SK-N-MC (cell line): ENCODE data around the gene DNAH8.

Experiments
- DNase-seq: peaks from one replicate; pipeline ENCODE4 v3.0.0-alpha.2; 2011; ENCODE audit warnings: low read depth, low spot score
- H3K27ac ChIP-seq: fragments of 200-600 bp; sonication (generic); 2 replicates; pipeline ENCODE4 v1.5.1; 2016; ENCODE audit warnings: mixed run types
- H3K36me3 ChIP-seq: fragments of 200-600 bp; sonication (generic); 2 replicates; pipeline ENCODE4 v1.6.1; 2017; ENCODE audit warnings: antibody characterized with exemption, low read length, mixed read lengths; ENCODE audit not compliant: insufficient read depth
- H3K4me3 ChIP-seq: fragments of 200-600 bp; sonication (generic); 2 replicates; pipeline ENCODE4 v1.5.1; 2016
- H3K9ac ChIP-seq: fragments of 200-600 bp; sonication (generic); 2 replicates; pipeline ENCODE4 v1.8.0; 2017; ENCODE audit warnings: mixed run types, mixed read lengths; ENCODE audit not compliant: insufficient read length
- H3K9me3 ChIP-seq: fragments of 200-600 bp; sonication (generic); 2 replicates; pipeline ENCODE4 v1.6.1; 2017; ENCODE audit warnings: low read depth, mild to moderate bottlenecking, antibody characterized with exemption, low read length, moderate library complexity, mixed read lengths
- EZH2 ChIP-seq: fragments of 200-600 bp; sonication (generic); IDR thresholded peaks from one replicate; pipeline ENCODE4 v1.6.1; 2017; ENCODE audit warnings: antibody characterized with exemption
- FOXP2 ChIP-seq: optimal IDR thresholded peaks from 2 replicates; pipeline ENCODE3; 2011; ENCODE audit warnings: mild to moderate bottlenecking, moderate library complexity; ENCODE audit not compliant: insufficient read depth; ENCODE audit errors: extremely low read length, control extremely low read depth
- POLR2AphosphoS5 ChIP-seq: IDR thresholded peaks from 2 replicates; pipeline ENCODE4 v1.6.1; 2012; ENCODE audit warnings: mild to moderate bottlenecking, low read depth, low read length, borderline replicate concordance

DNAH8 gene

GRCh38 chr6:38818691-38819090 is 103.6 kb downstream of the DNAH8 start:
- no peak overlapping the region for H3K9ac ChIP-seq
- no peaks in the 10 kb centered on the region for H3K9me3 ChIP-seq
- no peak for DNase-seq
- no peaks in the 10 kb centered on the region for H3K36me3 ChIP-seq
- H3K4me3 ChIP-seq: no peak overlapping the region
- H3K27ac ChIP-seq: no peak overlapping the region
- TF ChIP-seq EZH2: no peak
- TF ChIP-seq FOXP2: no peak
- no peak for TF ChIP-seq POLR2AphosphoS5

GRCh38 chr6:38822963-38823362 is 107.9 kb downstream of the DNAH8 start:
- Histone ChIP-seq H3K9me3 (no peaks in the 10 kb centered on the region), H3K27ac (no peak overlapping the region), H3K36me3 (no peaks in the 10 kb centered on the region), H3K4me3 (no peak overlapping the region), H3K9ac (no peak overlapping the region)
- DNase-seq: no peak
- no peak for TF ChIP-seq FOXP2
- no peak for TF ChIP-seq POLR2AphosphoS5
- TF ChIP-seq EZH2: no peak

GRCh38 chr6:38824243-38824894 is 109.3 kb downstream of the DNAH8 start:
- Histone ChIP-seq H3K9ac (no peak overlapping the region), H3K4me3 (no peak overlapping the region), H3K27ac (no peak overlapping the region), H3K36me3 (no peaks in the 10 kb centered on the region), H3K9me3 (no peaks in the 10 kb centered on the region)
- no peak for DNase-seq
- no peak for TF ChIP-seq POLR2AphosphoS5
- TF ChIP-seq FOXP2: no peak
- TF ChIP-seq EZH2: no peak

- Histone ChIP-seq H3K9me3 (no peaks in the 10 kb centered on the region), H3K9ac (no peak overlapping the region)
These were observed 111.9 kb downstream of the DNAH8 start for GRCh38 chr6:38827024-38827423.

GRCh38 chr6:38831865-38832264 is 116.8 kb downstream of the DNAH8 start:
- Histone ChIP-seq H3K36me3 (no peaks in the 10 kb centered on the region), H3K4me3 (no peak overlapping the region), H3K9ac (no peak overlapping the region), H3K9me3 (no peaks in the 10 kb centered on the region), H3K27ac (no peak overlapping the region)
- DNase-seq: no peak
- TF ChIP-seq POLR2AphosphoS5 (no peak), FOXP2 (no peak), EZH2 (no peak)

More at GRCh38 chr6:38827024-38827423, 111.9 kb downstream of the DNAH8 start:
- H3K4me3 ChIP-seq: no peak overlapping the region
- no peak overlapping the region for H3K27ac ChIP-seq
- TF ChIP-seq POLR2AphosphoS5: no peak
- no peak for TF ChIP-seq EZH2
- no peak for TF ChIP-seq FOXP2
- DNase-seq: no peak
- H3K36me3 ChIP-seq: no peaks in the 10 kb centered on the region

- H3K36me3 ChIP-seq: no peaks in the 10 kb centered on the region
- H3K9ac ChIP-seq: no peak overlapping the region
- H3K9me3 ChIP-seq: no peaks in the 10 kb centered on the region
- no peak for DNase-seq
- TF ChIP-seq POLR2AphosphoS5: no peak
- TF ChIP-seq FOXP2: no peak
- no peak for TF ChIP-seq EZH2
- H3K4me3 ChIP-seq: no peak overlapping the region
- no peak overlapping the region for H3K27ac ChIP-seq
These were observed 118.2 kb downstream of the DNAH8 start for GRCh38 chr6:38833320-38833719.

GRCh38 chr6:38836585-38836984 is 121.5 kb downstream of the DNAH8 start:
- no peak overlapping the region for H3K4me3 ChIP-seq
- H3K27ac ChIP-seq: no peak overlapping the region
- no peaks in the 10 kb centered on the region for H3K36me3 ChIP-seq
- no peak overlapping the region for H3K9ac ChIP-seq
- no peaks in the 10 kb centered on the region for H3K9me3 ChIP-seq
- no peak for DNase-seq
- TF ChIP-seq EZH2: no peak
- TF ChIP-seq FOXP2: no peak
- no peak for TF ChIP-seq POLR2AphosphoS5

- DNase-seq: no peak
- H3K27ac ChIP-seq: no peak overlapping the region
- no peak for TF ChIP-seq EZH2
- TF ChIP-seq POLR2AphosphoS5: no peak
- H3K36me3 ChIP-seq: no peaks in the 10 kb centered on the region
- H3K9ac ChIP-seq: no peak overlapping the region
- no peak overlapping the region for H3K4me3 ChIP-seq
- no peaks in the 10 kb centered on the region for H3K9me3 ChIP-seq
These were observed 122.0 kb downstream of the DNAH8 start for GRCh38 chr6:38837101-38837500.

- H3K9me3 ChIP-seq: no peaks in the 10 kb centered on the region
These were observed 128.7 kb downstream of the DNAH8 start for GRCh38 chr6:38843798-38844197.

More at GRCh38 chr6:38843798-38844197, 128.7 kb downstream of the DNAH8 start:
- TF ChIP-seq FOXP2: no peak
- TF ChIP-seq POLR2AphosphoS5: no peak
- TF ChIP-seq EZH2: no peak
- Histone ChIP-seq H3K4me3 (no peak overlapping the region), H3K27ac (no peak overlapping the region), H3K36me3 (no peaks in the 10 kb centered on the region), H3K9ac (no peak overlapping the region)
- no peak for DNase-seq
